ENCODE results near the gene MLEC.
"Not testable (repeated sequence)": the region's sequence is repeated elsewhere in the genome, so short reads cannot be mapped to it uniquely, and the experiment has no call there.

MLEC gene

DNA sequence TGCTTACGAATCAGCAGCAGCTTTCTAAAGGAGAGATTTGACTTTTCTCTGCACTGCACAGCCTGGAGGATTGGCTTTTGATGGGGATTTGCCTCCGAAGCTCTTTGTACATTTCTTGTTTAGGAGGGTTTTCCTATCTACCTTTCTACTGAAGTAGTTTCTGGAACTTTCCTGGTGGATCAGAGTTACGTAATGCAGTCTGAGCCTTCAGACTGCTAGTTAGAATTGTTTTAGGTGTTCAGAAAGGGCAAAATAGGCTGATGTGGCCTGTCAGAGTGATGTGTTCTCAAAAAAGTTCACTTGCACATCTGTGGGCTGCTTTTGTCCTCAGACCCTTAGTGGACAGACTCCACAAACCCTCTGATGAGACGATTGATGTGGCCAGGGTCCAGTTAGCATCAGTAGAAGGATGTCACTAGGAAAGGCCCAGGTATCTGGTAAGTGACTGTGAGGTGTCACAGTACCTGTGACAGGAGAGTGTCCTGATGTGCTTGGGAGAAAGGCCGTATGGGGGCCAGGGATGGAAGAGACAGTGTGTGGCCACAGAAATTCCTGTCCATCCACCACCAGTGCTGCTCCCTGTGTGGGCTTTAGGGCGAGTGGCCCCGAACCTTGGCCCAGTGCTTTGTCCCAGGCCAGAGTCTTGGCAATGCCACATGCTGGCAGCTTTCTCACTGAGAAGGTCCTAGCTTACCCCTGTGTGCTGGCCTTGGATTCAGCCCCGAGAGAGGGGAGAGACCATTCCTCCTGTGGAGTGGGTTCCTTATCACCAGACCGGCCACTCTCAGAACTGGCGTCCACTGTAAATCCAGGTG, 34.2 kb downstream of the MLEC start:
- no peak for DNase-seq (ENCODE audit: low read depth in 2 of 2)

DNA sequence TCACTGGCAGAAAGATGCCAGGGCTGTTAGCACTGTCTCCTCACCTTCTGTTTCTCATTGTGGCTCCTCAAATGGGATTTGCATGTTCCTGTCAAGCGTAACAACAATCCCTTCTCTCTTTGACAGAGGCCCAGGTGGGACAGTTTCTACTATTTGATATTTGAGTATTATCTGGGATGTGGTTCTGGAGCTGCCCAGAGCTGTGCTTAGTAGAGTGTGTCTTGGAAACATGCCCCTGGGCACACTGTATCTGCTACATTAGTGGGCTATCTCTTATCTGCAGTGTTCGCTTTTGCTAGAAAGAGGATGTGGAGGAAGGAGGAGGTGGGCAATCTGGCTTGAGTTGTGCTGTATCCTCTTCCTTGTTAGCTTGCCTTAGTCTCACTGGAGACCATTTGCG, 34.9 kb downstream of the MLEC start:
- DNase-seq (ENCODE audit: low read depth in 2 of 2): no peak

DNA sequence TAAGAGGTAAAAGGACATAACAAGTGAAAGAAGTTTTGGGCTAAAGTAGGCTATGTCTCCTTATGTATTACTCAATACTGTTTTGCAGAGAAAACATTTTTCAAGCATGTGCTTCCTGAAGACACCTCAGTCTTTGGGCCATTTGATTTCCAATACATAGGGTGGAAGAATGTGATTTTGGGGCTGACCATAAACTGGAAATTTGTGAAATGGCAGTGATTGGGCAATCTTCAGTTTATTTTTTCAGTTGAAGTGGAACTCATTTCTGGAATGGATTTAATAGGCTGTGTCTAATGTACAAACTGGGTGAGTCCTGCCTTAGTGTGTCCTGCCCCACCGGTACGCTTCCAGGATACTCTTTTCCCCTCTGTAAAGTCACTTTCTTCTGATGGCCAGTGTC, 35.8 kb downstream of the MLEC start:
- DNase-seq (ENCODE audit: low read depth in 2 of 2): no peak

DNA sequence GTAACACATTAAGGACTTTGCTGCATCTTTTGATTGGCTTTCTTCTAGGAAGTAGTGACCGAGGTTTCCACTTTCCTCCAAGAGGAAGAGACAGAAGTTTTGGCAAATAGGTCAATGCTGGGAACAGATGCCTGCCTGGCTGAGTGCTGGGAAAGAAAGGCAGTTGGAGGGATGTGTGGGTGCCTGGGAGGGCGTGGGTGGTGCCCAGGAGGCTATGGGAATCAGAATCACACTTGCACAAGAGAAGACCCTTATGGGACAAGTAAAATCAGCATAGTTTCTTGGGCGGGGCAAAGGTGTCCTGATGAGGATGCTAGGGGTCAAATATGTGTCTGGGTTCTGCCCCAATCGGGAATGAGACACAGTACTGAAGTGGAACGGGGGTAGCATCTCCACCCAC, 37.8 kb downstream of the MLEC start:
- DNase-seq (ENCODE audit: low read depth in 2 of 2): no peak

DNA sequence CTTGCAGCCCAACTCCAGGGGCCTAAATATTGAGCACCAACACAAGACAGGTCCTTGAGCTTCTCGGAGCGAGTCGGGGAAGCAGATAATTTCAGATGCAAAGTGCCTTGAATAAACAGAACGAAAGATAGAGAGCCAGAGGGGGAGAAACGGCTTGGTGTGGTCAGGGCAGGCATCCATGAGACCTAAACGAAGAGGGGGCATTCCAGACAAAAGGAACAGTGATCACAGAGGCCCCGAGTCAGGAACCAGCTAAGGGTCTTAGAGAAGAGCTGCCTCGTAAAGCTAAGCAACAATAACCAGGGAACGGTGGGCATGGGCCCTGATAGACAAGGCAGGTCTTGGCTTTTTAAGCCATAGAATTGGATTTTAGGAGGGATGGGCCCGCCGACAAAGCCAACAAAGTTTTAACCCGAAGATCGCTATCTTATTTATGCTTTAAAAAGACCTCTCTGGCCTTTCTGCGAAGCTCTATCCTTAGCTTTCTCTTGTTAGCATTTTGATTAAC, 38.3 kb downstream of the MLEC start:
- no peak for DNase-seq (ENCODE audit: low read depth in 2 of 2)

DNA sequence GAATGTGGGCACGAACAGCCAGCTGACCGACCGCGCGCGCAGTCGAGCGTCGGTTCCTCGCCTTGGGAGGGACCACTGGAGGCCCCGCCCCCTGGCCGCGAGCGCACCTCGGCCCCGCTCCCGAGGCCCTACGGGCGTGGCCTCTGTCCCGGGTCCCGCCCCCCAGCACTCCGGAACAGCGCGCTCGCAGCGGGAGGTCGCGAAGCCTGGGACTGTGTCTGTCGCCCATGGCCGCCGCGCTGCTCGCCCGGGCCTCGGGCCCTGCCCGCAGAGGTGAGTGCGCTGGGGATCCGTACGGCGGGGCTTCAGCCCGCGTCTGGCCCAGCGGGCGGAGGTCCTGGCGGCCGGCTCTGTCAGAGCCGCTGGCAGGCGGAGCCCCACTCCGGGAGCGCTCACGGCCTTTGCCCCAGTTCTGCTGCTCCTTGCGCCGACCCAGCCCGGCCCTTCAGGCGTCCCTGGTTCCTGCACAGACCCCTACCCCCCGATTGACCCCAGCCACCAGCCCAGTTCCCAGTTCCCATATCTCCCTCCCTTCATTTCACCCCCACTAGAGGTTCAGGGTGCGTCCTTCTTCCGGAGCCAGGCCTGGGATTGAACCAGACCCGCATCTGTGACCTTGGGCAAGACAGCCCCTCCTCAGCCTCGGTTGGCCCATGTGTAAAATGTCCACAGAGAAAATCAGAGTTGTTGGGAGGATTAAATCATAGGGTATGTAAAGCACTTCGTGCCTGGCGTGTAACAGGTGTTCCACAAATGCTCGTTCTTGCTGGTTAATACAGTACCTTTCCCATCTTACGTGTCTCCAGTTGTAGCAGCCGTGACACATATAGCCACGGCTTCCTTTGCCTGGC, 38.9 kb downstream of the MLEC start, which contains the start of gene ACADS:
TSS of gene ACADS (plus strand) at position 168 of the 851 bp plus-strand sequence. CDS start at position 228, 60 bp downstream.
- DNase-seq (ENCODE audit: low read depth in 2 of 2): peak; percentile 73 to 81

DNA sequence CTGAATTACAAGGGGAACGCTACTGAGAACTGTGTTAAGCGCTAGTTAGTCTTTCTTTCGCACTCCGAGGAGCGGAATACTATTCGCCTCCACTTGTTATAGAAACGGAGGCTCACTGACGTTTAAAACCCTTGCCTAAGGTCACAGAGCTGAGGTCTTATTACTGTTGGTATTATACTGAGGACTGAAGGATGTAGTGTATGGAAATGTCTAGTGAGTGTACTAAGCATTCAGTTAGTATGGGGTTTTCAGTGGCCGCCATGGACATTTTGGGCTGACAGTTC, 39.5 kb downstream of the MLEC start:
- no peak for DNase-seq (ENCODE audit: low read depth in 2 of 2)

DNA sequence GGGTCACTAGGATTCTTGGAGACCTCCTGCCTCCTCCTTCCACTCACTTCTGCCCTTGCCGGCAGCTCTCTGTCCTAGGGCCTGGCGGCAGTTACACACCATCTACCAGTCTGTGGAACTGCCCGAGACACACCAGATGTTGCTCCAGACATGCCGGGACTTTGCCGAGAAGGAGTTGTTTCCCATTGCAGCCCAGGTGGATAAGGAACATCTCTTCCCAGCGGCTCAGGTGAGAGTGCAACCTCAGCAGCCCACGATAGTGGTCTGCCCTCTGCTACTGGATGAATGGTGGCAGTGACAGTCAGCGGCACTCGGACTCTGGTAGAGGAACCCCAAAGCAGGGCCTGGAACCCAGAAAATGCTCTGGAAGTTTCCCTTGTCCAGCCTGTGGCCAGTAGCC, 40.0 kb downstream of the MLEC start:
- no peak for DNase-seq (ENCODE audit: low read depth in 2 of 2)

DNA sequence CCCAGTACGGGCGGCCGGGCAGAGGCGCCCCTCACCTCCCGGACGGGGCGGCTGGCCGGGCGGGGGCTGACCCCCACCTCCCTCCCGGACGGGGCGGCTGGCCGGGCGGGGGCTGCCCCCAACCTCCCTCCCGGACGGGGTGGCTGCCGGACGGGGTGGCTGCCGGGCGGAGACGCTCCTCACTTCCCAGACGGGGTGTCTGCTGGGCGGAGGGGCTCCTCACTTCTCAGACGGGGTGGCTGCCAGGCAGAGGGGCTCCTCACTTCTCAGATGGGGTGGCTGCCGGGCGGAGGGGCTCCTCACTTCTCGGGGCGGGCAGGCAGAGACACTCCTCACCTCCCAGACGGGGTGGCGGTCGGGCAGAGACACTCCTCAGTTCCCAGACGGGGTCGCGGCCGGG, 45.2 kb downstream of the MLEC start:
- DNase-seq (ENCODE audit: low read depth in 2 of 2): not testable (repeated sequence)

DNA sequence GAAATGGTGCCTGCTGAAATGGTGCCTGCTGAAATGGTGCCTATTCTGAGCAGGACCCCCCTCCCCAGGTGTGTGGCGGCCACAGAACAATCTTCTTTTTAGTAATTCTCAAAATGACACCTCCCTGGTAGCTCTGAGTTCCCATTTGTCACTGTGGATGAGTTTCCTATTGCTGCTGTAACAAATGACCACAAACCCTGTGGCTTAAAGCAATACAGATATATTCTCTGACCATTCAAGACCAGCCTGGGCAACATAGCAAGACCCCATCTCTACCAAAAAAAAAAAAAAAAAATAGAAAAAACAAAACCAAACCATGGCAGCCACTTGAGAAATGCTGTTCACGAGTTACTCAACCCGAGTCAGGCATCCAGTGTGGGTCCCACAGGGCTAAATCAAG, 46.6 kb downstream of the MLEC start:
- DNase-seq (ENCODE audit: low read depth in 2 of 2): no peak

DNA sequence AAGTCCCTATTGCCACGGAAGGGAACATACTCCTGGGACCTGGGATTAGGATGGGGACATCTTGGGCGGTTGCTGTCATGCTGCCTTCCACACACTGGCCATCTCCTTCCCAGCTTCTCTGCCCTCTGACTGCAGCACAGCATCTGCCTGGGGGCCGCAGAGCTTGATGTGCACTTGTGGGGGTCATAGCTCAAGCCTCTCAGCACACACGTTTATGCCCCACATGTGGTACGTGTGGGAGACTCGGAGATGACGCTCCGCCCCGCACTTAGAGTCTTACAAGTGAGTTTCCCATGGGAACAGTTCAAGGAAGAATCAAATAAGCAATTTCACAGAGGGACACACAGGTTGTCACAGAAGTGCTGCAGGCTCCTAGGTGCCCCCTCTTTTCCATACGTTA, 47.3 kb downstream of the MLEC start:
- no peak for DNase-seq (ENCODE audit: low read depth in 2 of 2)

DNA sequence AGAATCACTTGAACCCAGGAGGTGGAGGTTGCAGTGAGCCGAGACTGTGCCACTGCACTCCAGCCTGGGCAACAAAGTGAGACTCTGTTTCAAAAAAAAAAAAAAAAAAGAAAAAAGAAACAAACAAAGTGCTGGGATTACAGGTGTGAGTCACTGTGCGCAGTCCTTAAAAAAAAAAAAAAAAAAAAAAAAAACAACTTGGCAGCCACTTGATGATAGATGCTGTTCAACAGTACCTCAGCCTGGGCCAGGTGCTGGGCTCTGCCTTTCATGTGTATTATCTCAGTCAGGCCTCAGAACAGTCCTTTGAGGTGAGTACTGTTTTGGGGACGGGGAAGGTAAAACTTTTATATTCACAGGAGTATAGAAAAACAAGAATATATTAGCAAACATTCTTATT, 48.2 kb downstream of the MLEC start:
- no peak for DNase-seq (ENCODE audit: low read depth in 2 of 2)

DNA sequence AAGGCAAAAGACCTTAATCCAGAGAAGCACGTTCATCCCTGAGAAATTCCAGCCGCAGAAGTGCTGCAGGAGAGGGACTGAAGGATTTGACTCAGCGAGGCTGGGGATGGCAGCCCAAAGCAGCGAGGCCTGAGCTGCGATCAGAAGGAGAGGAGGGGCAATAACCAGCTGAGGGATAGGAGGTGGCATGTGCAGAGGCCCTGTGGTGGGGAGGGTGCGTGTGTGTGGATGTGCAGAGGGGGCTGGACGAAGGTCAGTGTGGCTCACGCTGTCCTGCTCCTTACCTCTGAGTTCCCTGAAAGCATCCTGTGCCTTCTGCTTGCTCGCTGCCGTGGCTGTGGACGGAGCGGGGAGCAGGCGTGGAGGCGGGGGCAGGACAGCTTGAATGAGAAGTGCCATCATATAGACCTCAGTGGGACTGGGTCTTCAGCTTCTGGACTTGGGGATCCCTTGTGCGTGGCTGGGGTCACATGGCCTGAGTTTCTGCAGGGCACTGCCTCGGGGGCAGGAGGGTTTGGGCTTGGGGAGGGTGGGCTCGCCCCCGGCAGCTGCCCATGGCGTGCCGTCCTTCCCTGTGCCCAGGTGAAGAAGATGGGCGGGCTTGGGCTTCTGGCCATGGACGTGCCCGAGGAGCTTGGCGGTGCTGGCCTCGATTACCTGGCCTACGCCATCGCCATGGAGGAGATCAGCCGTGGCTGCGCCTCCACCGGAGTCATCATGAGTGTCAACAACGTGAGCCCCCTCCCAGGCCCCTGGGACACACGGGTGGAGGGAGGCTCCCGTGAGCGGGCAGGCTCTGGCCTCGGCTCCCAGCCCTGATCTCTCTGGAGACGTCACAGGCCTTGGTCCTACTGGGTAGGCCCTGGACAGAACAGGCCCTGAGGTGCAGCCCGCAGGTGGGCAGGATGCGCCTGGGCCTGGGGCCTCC, 49.7 kb downstream of the MLEC start:
- no peak for DNase-seq (ENCODE audit: low read depth in 2 of 2)

DNA sequence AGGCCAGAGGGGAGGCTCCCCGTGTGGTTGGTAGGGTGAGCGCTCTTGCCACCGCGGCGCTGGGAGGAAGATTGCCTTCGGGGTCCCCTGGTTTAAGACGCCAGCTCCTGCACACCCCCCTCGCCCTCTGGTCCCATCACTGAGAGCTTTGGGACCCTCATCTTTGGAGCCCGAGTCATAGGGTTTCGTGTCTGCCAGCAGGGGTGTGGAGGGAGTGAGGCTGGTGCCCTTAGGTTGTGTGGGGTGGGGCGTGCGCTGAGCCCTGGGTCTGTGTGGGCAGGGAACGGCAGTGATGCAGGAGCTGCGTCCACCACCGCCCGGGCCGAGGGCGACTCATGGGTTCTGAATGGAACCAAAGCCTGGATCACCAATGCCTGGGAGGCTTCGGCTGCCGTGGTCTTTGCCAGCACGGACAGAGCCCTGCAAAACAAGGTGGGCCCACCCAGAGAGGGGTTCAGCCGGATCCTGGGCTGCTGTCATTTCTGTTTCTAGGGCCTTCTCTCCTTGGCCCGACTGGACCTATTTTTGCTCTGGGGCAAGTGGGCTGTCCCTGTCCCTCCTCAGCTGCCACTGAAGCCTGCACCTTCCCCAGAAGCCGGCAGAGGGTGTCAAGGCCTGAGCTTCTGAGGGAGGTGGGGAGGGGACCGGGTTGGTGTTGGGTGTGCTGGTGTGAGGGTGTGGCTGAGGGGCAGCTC, 50.8 kb downstream of the MLEC start:
- DNase-seq (ENCODE audit: low read depth in 2 of 2): no peak

DNA sequence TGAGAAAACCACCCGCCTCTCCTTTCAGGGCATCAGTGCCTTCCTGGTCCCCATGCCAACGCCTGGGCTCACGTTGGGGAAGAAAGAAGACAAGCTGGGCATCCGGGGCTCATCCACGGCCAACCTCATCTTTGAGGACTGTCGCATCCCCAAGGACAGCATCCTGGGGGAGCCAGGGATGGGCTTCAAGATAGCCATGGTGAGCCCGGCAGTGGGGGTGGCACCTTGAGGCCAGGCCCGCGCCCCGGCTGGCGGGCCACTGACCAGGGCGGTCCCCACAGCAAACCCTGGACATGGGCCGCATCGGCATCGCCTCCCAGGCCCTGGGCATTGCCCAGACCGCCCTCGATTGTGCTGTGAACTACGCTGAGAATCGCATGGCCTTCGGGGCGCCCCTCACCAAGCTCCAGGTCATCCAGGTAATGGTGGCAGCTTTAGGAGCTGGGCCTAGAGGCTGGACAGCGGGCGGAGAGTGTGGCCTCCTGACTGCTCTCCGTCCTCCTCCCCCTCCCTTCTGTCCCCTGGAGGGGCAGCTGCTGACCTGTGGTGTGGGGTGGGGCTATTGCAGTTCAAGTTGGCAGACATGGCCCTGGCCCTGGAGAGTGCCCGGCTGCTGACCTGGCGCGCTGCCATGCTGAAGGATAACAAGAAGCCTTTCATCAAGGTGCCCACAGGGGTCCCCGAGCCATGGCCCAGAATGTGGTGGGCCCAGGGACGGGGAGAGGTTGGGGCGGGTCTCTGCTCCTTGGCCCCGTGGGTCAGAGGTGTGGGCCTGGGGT, 51.5 kb downstream of the MLEC start:
- DNase-seq (ENCODE audit: low read depth in 2 of 2): no peak

DNA sequence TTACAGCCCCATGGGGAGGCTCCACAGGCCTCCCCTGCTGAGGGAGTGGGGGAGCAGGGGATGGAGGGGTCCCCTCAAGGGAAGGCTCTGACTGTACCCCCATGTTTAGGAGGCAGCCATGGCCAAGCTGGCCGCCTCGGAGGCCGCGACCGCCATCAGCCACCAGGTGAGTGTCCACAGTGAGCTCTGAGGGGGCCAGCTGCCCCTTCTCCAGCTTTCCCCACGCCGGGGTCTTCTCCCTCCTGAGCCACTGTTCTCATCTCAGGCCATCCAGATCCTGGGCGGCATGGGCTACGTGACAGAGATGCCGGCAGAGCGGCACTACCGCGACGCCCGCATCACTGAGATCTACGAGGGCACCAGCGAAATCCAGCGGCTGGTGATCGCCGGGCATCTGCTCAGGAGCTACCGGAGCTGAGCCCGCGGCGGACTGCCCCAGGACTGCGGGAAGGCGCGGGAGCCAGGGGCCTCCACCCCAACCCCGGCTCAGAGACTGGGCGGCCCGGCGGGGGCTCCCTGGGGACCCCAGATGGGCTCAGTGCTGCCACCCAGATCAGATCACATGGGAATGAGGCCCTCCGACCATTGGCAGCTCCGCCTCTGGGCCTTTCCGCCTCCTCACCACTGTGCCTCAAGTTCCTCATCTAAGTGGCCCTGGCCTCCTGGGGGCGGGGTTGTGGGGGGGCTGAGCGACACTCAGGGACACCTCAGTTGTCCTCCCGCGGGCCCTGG, 52.2 kb downstream of the MLEC start:
- no peak for DNase-seq (ENCODE audit: low read depth in 2 of 2)

DNA sequence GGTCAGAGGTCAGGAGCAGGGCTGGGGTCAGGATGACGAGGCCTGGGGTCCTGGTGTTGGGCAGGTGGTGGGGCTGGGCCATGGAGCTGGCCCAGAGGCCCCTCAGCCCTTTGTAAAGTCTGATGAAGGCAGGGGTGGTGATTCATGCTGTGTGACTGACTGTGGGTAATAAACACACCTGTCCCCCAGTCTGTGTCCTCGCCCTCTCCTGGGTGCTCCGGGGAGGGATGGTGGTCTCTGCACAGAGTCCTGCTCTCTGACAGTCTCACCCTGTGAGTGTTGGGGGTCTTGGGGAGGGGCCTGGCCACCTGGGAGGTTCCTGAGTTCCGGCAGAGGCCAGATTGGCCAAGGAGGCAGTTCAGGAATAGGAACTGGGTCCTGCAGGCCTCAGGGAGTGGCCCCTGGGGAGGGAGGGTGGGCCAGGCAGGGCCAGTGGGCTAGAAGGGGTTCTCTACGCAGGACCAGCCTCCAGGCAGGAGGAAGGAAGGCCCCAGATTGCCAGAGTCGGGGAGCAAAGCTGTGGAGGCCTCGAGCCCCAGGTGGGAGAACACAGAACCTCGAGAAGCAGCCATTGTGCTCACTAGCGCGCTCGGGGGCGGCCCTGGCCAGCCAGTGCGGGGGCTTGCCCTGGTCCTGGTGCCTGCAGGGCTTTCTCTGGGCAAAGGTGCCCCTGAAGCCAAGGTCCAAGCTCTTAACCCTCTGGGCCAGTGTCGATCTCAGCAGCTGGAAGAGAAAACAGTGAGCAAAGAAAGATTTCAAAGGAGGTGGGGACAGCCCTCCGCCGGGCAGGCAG, 53.1 kb downstream of the MLEC start:
- DNase-seq (ENCODE audit: low read depth in 2 of 2): no peak

DNA sequence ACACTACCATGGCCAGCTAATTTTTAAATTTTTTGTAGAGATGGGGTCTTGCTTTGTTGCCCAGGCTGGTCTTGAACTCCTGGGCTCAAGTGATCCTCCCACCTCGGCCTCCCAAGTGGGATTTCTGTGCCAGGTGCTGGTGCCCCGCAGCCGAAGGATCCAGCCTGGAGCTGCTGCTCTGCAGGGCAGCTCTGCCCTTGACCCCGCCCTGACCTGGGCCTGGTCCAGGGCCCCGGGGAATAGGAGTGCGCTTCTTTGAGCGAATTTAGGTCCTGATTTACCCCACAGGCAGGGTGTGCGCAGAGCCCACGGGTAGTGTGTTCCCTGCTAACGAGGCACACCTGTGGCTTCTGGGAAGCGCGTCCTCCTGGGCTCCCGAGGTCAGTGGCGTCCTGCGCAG, 53.9 kb downstream of the MLEC start:
- DNase-seq (ENCODE audit: low read depth in 2 of 2): no peak

All from stimulated activated CD8-positive, alpha-beta memory T cell treated with anti-CD3 and anti-CD28 coated beads, Interleukin-2, amount 100 ng/mL, for 1 hour (primary cell).